ENCODE results near the gene HNF1A.

DNA sequence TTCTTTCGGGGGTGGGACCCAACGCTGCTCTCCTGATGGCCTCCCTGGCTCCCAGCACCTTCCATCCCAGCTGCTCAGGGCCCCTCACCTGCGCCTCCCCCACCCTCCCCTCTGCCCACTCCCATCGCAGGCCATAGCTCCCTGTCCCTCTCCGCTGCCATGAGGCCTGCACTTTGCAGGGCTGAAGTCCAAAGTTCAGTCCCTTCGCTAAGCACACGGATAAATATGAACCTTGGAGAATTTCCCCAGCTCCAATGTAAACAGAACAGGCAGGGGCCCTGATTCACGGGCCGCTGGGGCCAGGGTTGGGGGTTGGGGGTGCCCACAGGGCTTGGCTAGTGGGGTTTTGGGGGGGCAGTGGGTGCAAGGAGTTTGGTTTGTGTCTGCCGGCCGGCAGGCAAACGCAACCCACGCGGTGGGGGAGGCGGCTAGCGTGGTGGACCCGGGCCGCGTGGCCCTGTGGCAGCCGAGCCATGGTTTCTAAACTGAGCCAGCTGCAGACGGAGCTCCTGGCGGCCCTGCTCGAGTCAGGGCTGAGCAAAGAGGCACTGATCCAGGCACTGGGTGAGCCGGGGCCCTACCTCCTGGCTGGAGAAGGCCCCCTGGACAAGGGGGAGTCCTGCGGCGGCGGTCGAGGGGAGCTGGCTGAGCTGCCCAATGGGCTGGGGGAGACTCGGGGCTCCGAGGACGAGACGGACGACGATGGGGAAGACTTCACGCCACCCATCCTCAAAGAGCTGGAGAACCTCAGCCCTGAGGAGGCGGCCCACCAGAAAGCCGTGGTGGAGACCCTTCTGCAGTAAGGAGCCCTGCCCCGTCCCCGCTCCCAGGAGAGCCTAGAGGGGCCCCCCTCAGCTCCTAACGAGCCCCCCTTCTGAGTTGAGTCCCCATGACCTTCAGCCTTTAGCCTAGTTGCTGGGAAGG, at the start of gene HNF1A:
- TF ChIP-seq POLR2A (IDR thresholded peaks at IDR 0.05; ENCODE audit: low read depth, low read length): no peak
- TF ChIP-seq POLR2AphosphoS5 (IDR thresholded peaks at IDR 0.05; ENCODE audit: low read depth, low read length): no peak
